Ureter (tissue), 1 donor: ENCODE results near the gene GRK5. TPM values are rescaled to one million over a fixed set of nuclear protein-coding genes. Genes with fewer than 3 reads are reported as not detected.

Experiments
- DNase-seq: peaks from one replicate; pipeline ENCODE4 v3.0.0-alpha.2; 2020; ENCODE audit warnings: low spot score
- total RNA-seq: library from RNA; stranded (reverse); gene quantifications from one replicate; pipeline ENCODE4 v1.2.4, GENCODE V29; 2023
- donor health status: DM: yes; HTN: yes; CAD: no.

Gene GRK5
- total RNA-seq, 1 donor from 2014 or later, result 16.7 TPM

- no peak for DNase-seq
Measured at GRCh38 chr10:119198438-119198837, 8.9 kb upstream of the GRK5 start.

GRCh38 chr10:119199231-119199992 lies 8.0 kb upstream of the GRK5 start:
- peak; percentile 73 for DNase-seq

GRCh38 chr10:119201233-119201632 lies 6.1 kb upstream of the GRK5 start:
- no peak for DNase-seq

- no peak for DNase-seq
Measured at GRCh38 chr10:119203006-119203405, 4.4 kb upstream of the GRK5 start.

- DNase-seq, result peak; percentile 68
Measured at GRCh38 chr10:119205894-119206602, 1.3 kb upstream of the GRK5 start.

- DNase-seq, result peak; percentile 61
Measured at GRCh38 chr10:119206603-119207365, 587 bp upstream of the GRK5 start.

GRCh38 chr10:119207713-119208552 lies 562 bp downstream of the GRK5 start:
- peak; percentile 57 for DNase-seq

GRCh38 chr10:119208553-119208940 lies 1.2 kb downstream of the GRK5 start:
- DNase-seq, result no peak

- peak; percentile 59 for DNase-seq
Measured at GRCh38 chr10:119209035-119209735, 1.8 kb downstream of the GRK5 start.

- DNase-seq, result no peak
Measured at GRCh38 chr10:119209736-119210355, 2.5 kb downstream of the GRK5 start.

- no peak for DNase-seq
Measured at GRCh38 chr10:119210633-119211032, 3.3 kb downstream of the GRK5 start.

GRCh38 chr10:119211176-119211575 lies 3.8 kb downstream of the GRK5 start:
- no peak for DNase-seq

GRCh38 chr10:119211625-119212441 lies 4.5 kb downstream of the GRK5 start:
- no peak for DNase-seq

- no peak for DNase-seq
Measured at GRCh38 chr10:119215371-119215770, 8.0 kb downstream of the GRK5 start.

- no peak for DNase-seq
Measured at GRCh38 chr10:119216127-119216526, 8.8 kb downstream of the GRK5 start.

GRCh38 chr10:119217401-119217800 lies 10.0 kb downstream of the GRK5 start:
- no peak for DNase-seq

GRCh38 chr10:119217991-119218490 lies 10.7 kb downstream of the GRK5 start:
- no peak for DNase-seq

- no peak for DNase-seq
Measured at GRCh38 chr10:119219871-119220270, 12.5 kb downstream of the GRK5 start.

GRCh38 chr10:119221201-119221600 lies 13.8 kb downstream of the GRK5 start:
- DNase-seq, result no peak
